SK-N-SH (cell line): ENCODE results near the gene TMED1.
"Not testable (repeated sequence)": the region's sequence is repeated elsewhere in the genome, so short reads cannot be mapped to it uniquely, and the experiment has no call there.

Experiments used
- CTCF ChIP-seq: fragments of 200-600 bp; sonication (generic); IDR thresholded peaks from 2 replicates; pipeline ENCODE4 v1.6.1; 2017; ENCODE audit warnings: antibody characterized with exemption, mild to moderate bottlenecking, moderate library complexity
- FOSL2 ChIP-seq: IDR thresholded peaks from 2 replicates; pipeline ENCODE4 v1.4.0; 2012; ENCODE audit warnings: low read depth, mild to moderate bottlenecking, moderate library complexity, borderline replicate concordance
- FOXM1 ChIP-seq: IDR thresholded peaks from 2 replicates; pipeline ENCODE4 v1.4.0; 2012; ENCODE audit warnings: low read depth, mild to moderate bottlenecking
- MAX ChIP-seq: IDR thresholded peaks from 2 replicates; pipeline ENCODE4 v1.4.0; 2012; ENCODE audit warnings: low read depth
- NFIC ChIP-seq: IDR thresholded peaks from 2 replicates; pipeline ENCODE4 v1.4.0; 2012; ENCODE audit warnings: borderline replicate concordance
- POLR2AphosphoS5 ChIP-seq: IDR thresholded peaks from 2 replicates; pipeline ENCODE4 v1.6.1; 2012; ENCODE audit warnings: low read depth, low read length
- RAD21 ChIP-seq: IDR thresholded peaks from 2 replicates; pipeline ENCODE4 v1.6.1; 2012; ENCODE audit warnings: mild to moderate bottlenecking, low read length
- RCOR1 ChIP-seq: fragments of 150-350 bp; IDR thresholded peaks from 2 replicates; pipeline ENCODE4 v1.6.1; 2017; ENCODE audit warnings: antibody characterized with exemption, low read length
- REST ChIP-seq: IDR thresholded peaks from 2 replicates; pipeline ENCODE4 v1.6.1; 2012; ENCODE audit warnings: mild to moderate bottlenecking, low read depth, low read length, moderate library complexity
- RXRA ChIP-seq: IDR thresholded peaks from 2 replicates; pipeline ENCODE4 v1.4.0; 2012; ENCODE audit warnings: low read depth, mild to moderate bottlenecking, borderline replicate concordance
- TAF1 ChIP-seq: IDR thresholded peaks from 2 replicates; pipeline ENCODE4 v1.6.1; 2012; ENCODE audit warnings: low read depth, mild to moderate bottlenecking, low read length, moderate library complexity, borderline replicate concordance
- USF1 ChIP-seq: IDR thresholded peaks from 2 replicates; pipeline ENCODE4 v1.4.0; 2012; ENCODE audit warnings: low read depth, borderline replicate concordance
- USF2 ChIP-seq: fragments of 150-350 bp; IDR thresholded peaks from 2 replicates; pipeline ENCODE4 v1.6.1; 2017; ENCODE audit warnings: antibody characterized with exemption, low read length, low read depth, borderline replicate concordance
- YY1 ChIP-seq: IDR thresholded peaks from 2 replicates; pipeline ENCODE4 v1.4.0; 2012; ENCODE audit warnings: low read depth, mild to moderate bottlenecking

GRCh38 chr19:10837649-10838048, 1.6 kb upstream of the TMED1 start:
- TF ChIP-seq RAD21, REST, FOXM1, CTCF, RXRA, TAF1, YY1, POLR2AphosphoS5, FOSL2, MAX, USF1, RCOR1, NFIC, USF2: not testable (repeated sequence)
